GM12878 (cell line): ENCODE measurements around the gene ARHGEF7.

Source experiments
- EP300 ChIP-seq, 2 experiments: fragments of 150-350 bp in 1 of 2; IDR thresholded peaks; 2 replicates each; pipeline ENCODE4 v1.6.1; 2011 to 2012; ENCODE audit warnings: low read depth in 2 of 2, low read length in 2 of 2, borderline replicate concordance in 1 of 2, improper control_type of control experiment in 1 of 2, inconsistent platforms in 1 of 2; ENCODE audit not compliant: control insufficient read depth in 1 of 2
- EZH2 ChIP-seq: IDR thresholded peaks from 2 replicates; pipeline ENCODE4 v1.6.1; 2012; ENCODE audit warnings: low read depth, mild to moderate bottlenecking, control low read depth, inconsistent platforms, low read length, borderline replicate concordance; ENCODE audit not compliant: control insufficient read depth
- MXI1 ChIP-seq: fragments of 150-350 bp; IDR thresholded peaks from 2 replicates; pipeline ENCODE4 v1.6.1; 2011; ENCODE audit warnings: low read depth, mild to moderate bottlenecking, inconsistent platforms, low read length, improper control_type of control experiment
- NFYA ChIP-seq: IDR thresholded peaks from 2 replicates; pipeline ENCODE4 v1.6.1; 2011; ENCODE audit warnings: low read depth, mild to moderate bottlenecking, low read length, improper control_type of control experiment, borderline replicate concordance
- POLR2A ChIP-seq: IDR thresholded peaks from 2 replicates; pipeline ENCODE4 v1.6.1; 2011; ENCODE audit warnings: low read depth, mild to moderate bottlenecking, low read length
- RAD21 ChIP-seq: IDR thresholded peaks from 2 replicates; pipeline ENCODE4 v1.6.1; 2011; ENCODE audit warnings: mild to moderate bottlenecking, low read depth, low read length, moderate library complexity; ENCODE audit not compliant: insufficient read depth
- SMC3 ChIP-seq: IDR thresholded peaks from 2 replicates; pipeline ENCODE4 v1.6.1; 2011; ENCODE audit warnings: low read length, improper control_type of control experiment, borderline replicate concordance
- TF ChIP-seq, protein P1 (sequence below), 3 experiments: IDR thresholded peaks in 2 of 3; conservative IDR thresholded peaks in 1 of 3; 2 replicates each; pipeline ENCODE4 v1.5.1; 2011; ENCODE audit warnings: low read depth in 3 of 3, low read length in 3 of 3, mild to moderate bottlenecking in 3 of 3, control low read depth in 2 of 3, moderate library complexity in 2 of 3, inconsistent platforms in 1 of 3, mixed read lengths in 1 of 3; ENCODE audit not compliant: control insufficient read depth in 2 of 3, insufficient read depth in 1 of 3; ENCODE audit errors: extremely low read depth in 1 of 3
- TF ChIP-seq, protein P2 (sequence below): IDR thresholded peaks from 2 replicates; pipeline ENCODE4 v1.6.1; 2012; ENCODE audit warnings: mild to moderate bottlenecking, low read depth, low read length

DNA sequence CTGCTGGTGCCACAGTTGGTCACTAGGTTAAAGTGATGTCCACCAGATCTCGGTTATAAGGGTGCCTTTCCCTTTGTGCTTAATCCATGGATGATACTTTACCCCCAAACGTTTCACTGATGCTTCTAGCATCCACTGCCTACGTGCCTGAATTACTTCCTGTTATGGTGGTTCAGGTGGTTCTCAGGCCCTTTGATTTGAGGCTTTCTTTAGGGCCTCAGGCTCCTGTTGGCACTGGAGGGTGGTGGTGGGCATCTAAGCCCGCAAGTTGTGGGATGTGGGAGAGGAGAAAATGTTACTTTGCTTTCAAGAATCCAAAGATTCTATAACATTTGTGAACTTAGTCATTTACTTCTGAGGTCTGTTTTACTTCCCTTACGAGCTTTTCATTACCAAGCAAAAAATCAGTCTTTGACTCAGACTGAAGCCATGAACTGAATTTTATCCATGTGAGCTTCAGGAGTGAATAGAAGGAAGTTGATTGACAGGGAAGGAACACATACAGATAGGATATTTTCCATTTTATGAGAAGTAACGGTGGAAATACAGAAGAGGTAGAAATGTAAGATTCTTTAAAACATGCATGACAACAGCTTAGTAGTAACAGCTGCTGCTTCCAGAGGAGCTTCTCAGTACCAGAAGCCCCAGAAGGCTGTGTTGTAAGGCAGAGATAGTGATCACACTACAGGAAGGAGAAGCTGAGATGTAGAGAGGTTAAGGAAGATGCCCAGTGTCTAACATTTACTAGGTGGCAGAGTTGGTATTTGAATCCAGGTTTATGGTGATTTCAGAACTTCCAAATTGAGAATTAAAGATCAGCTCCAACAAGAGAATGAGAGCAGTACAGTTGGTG lies 65.0 kb downstream of the ARHGEF7 start:
- TF ChIP-seq EZH2 (no peak), RAD21 (no peak), POLR2A (no peak), NFYA (no peak), SMC3 (no peak), EP300 (IDR thresholded peaks at IDR 0.05; ENCODE audit: borderline replicate concordance in 1 of 2, control insufficient read depth in 1 of 2, low read depth in 2 of 2, low read length in 2 of 2) (no peak), MXI1 (no peak)
- TF ChIP-seq, protein P1, sequence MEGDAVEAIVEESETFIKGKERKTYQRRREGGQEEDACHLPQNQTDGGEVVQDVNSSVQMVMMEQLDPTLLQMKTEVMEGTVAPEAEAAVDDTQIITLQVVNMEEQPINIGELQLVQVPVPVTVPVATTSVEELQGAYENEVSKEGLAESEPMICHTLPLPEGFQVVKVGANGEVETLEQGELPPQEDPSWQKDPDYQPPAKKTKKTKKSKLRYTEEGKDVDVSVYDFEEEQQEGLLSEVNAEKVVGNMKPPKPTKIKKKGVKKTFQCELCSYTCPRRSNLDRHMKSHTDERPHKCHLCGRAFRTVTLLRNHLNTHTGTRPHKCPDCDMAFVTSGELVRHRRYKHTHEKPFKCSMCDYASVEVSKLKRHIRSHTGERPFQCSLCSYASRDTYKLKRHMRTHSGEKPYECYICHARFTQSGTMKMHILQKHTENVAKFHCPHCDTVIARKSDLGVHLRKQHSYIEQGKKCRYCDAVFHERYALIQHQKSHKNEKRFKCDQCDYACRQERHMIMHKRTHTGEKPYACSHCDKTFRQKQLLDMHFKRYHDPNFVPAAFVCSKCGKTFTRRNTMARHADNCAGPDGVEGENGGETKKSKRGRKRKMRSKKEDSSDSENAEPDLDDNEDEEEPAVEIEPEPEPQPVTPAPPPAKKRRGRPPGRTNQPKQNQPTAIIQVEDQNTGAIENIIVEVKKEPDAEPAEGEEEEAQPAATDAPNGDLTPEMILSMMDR (IDR thresholded peaks at IDR 0.05 in 2 of 3, conservative IDR thresholded peaks at IDR 0.05 in 1 of 3; ENCODE audit: control insufficient read depth in 2 of 3, extremely low read depth in 1 of 3, insufficient read depth in 1 of 3, low read depth in 3 of 3, low read length in 3 of 3): no peak
- TF ChIP-seq, protein P2, sequence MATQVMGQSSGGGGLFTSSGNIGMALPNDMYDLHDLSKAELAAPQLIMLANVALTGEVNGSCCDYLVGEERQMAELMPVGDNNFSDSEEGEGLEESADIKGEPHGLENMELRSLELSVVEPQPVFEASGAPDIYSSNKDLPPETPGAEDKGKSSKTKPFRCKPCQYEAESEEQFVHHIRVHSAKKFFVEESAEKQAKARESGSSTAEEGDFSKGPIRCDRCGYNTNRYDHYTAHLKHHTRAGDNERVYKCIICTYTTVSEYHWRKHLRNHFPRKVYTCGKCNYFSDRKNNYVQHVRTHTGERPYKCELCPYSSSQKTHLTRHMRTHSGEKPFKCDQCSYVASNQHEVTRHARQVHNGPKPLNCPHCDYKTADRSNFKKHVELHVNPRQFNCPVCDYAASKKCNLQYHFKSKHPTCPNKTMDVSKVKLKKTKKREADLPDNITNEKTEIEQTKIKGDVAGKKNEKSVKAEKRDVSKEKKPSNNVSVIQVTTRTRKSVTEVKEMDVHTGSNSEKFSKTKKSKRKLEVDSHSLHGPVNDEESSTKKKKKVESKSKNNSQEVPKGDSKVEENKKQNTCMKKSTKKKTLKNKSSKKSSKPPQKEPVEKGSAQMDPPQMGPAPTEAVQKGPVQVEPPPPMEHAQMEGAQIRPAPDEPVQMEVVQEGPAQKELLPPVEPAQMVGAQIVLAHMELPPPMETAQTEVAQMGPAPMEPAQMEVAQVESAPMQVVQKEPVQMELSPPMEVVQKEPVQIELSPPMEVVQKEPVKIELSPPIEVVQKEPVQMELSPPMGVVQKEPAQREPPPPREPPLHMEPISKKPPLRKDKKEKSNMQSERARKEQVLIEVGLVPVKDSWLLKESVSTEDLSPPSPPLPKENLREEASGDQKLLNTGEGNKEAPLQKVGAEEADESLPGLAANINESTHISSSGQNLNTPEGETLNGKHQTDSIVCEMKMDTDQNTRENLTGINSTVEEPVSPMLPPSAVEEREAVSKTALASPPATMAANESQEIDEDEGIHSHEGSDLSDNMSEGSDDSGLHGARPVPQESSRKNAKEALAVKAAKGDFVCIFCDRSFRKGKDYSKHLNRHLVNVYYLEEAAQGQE: no peak
